HG02970 (cell line): Measurements from ENCODE around the gene CNTN1.

Experiments used
- ATAC-seq: cut with Tn5 transposase; IDR thresholded peaks from one replicate; pipeline ENCODE4 v1.9.1; 2021; ENCODE audit warnings: mild to moderate bottlenecking, moderate library complexity, moderate number of reproducible peaks; ENCODE audit not compliant: unreplicated experiment, low FRiP score

The CNTN1 gene

DNA sequence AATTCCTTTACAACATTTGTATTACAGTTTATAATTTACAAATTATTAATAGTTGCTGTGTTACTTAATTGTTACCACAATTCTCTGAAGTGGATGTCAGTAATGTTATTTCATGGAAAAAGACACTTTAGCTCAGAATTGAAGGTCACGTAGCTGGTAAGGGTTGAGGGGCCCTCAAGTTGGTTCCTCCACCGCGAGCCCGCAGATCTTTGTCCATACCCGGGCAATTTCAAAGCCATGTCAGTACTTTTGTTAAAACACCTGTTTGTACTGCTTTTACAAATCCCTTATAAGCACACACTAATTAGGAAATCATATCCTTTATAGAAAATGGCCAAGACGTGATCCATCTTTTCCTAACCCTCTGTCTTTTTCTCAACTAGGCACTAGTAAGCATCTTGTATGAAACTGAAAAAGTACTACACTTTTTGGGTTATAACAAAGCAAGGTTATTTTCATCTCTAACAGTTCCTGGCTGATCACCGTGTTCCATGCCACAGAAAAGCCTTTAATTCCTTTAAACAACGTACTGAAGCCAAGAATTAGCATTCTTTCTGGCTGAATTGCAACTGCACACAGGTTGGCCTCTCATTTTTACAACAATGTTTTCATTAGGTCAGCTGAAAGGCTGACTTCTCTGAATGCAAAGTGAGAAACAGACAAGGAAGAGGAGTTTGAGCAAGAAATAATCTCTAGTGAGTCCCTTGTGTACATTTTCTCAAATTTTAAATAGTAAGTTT, 76.1 kb downstream of the CNTN1 start:
- no peak for ATAC-seq

DNA sequence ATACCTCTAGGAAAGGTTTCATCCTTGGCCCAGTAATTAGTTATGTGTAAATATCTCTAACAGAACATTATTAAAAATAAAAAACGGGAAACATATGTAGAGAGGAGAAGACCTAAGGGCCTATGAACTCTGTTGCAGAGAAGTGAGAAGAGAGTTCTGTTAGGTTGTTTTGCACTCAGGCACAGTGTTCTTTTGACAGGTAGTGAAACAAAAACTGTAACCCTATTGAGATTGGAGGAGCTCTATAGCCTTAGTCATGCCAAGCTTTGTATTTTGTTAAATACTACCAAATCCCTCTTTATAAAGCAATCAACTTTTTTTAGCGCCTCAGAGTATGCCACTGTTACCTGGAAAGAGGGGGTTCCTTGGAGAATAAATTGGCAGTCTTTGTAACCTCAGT, 77.6 kb downstream of the CNTN1 start:
- ATAC-seq: no peak

DNA sequence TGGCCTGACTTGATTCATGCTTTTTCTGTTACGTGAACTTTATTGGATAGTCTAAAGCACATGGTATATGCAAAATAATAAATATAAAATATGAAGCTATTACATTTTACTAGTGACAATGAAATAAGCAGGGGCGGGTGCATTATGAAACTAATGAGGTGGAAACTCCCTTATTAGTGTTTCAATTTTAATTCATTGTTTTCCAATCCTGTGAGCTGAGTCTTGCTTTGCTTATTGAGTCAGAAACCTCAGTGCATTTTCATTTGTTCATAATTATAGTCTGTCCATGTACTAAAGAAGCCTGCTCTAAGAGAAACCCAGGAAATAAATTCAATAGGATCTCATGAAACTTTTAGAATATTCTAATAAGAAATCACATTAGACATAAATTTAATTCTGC, 78.5 kb downstream of the CNTN1 start:
- no peak for ATAC-seq

DNA sequence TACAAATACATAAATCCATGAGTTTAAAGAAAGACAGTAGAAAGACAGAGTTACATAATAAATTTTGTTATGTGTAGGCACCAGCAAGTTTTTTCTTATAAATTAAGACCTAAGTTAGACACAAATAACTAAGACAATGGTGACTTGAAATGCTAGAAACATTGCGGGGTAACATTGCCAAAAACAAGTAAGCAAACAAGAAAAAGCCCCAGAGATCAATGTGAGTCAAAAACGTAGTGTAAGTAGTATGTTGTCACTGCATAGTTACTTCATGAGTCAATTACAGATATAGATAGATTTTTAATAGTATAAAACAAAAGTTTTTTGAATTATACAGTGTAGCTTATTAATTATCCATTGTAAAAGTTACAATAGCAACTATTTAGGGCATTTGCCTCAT, 83.4 kb downstream of the CNTN1 start:
- ATAC-seq: no peak

DNA sequence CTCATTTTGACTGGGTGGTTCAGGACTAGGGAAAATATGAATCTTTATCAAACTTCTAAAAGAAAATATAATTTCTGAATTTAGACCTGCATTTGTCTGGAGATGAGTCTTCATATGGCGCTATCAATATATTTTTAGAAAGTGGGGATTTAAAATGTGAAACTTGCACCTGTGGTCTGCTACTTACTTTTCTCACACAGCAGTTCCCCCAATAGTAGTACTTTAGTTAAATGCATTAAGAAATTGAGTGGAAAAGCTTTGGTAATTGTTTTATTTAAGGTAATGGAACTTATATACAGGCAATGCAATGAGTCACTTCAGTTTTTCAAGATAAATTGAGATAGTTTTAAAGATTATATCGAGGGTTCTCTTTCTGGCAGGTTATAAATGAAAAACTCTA, 91.9 kb downstream of the CNTN1 start:
- no peak for ATAC-seq

DNA sequence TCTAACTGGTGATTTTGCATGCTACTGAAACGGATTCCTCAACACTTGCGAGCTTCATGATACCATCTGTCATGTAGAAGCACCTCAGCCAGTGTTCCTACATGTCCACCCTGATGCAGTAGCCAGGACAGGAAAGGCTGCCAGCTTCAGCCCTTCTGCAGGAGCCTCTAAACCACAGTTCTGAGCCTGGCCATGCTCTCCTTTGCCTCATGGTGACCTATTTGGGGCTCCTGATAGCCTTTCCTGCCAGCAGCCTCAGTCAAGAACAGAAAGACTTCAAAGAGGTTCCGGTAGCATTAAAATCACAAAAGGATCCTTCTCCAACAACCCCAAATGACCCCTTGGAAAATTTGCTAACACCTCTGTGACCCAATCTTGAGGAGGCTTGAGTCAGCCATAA, 96.0 kb downstream of the CNTN1 start:
- ATAC-seq: no peak

DNA sequence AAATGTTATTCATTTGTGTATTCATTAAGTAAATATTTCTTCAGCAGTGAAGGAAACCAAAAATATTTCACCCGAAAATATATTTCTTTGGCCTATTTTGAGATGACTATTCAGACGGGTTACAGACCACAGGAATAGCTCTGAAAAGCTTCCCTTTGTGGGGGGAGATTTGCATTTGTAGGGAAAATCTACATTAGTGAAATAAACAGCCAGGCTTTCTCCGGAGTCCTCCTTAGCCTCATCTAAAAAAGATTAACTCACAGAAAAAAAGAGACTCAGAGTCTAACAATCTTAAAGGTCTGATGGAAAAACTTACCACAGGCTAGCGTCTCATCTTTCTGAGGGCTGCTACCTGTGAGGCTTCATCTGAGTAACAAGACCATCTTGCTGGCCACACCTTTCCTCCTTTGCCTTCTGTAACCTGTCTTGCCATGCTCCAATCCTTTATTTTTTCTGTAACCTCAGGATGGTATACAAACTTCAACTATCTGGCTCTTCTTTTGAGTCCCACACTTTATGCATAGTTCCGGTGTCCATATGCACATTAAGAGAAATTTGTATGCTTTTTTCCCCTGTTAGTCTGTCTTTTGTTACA, 100.7 kb downstream of the CNTN1 start:
- no peak for ATAC-seq

DNA sequence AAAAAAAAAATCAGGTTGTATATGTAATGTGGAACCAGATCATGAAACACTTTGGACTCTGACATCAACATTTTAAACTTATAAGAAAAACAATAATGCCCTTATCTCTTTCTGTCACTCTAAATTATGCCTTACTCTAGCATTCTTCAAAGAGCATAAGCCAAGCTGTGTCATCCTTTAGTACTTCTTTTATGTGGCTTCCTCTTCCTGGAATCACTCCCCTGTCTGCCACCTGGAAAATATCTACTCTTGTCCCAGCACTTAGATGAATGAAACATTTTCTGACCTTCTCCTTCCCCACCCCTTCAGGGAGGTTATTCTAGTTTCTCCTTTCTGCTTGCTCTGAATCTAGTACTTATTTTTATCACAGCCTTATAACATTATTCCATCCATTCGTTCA, 101.2 kb downstream of the CNTN1 start:
- ATAC-seq: no peak

DNA sequence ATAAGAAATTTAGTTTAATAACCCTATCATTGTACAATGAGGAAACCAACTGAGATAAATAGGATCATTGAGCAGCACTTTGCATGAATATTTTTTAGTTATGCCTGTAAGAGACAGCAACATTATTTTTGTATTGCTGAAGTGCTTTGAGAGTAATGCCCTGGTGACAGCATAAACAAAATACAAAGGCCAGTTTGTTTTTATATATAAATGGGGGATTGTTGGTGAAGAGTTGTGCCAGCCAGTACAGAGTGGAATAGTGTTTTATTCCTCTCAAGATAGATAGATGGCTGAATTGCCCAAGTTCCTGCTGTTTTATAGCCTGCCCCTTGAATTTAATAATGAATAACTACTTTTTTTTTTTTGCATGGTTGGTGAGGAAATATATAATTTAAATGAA, 101.8 kb downstream of the CNTN1 start:
- no peak for ATAC-seq

DNA sequence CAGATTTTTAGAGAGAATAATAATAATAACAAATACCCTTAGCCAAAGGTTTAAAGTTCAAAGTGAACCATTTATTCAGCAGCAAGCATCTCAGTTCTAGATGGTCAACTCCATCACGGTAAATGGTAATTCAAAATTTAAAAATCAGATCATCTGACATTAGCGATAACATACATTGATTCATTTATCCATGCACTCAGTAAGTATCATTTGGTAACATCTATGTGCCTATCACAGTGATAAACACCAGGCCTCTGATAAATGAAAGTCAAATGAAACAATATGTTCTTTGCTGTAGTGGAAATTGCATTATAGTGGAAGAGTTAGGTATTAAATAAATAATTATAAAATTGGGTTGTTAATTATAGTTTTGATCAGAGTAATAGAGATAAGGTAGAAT, 108.8 kb downstream of the CNTN1 start:
- ATAC-seq: no peak

DNA sequence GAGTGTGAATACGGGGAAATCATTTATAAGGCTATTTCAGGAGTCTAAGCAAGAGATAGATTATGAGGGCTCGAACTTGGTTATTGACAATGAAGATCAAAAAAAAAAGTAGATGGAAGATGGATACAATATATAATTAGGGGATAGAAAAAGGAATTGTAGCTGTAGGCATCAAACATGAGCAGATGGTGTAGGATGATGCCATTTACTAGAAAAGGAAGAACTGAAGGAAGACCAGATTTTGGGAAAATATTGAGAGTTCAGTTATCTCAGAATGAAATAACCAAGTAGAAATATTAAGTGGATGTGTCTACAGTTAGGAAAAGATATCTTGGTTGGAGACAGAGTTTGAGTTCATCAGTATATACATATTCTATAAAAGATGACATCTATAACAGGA, 109.6 kb downstream of the CNTN1 start:
- ATAC-seq: no peak

DNA sequence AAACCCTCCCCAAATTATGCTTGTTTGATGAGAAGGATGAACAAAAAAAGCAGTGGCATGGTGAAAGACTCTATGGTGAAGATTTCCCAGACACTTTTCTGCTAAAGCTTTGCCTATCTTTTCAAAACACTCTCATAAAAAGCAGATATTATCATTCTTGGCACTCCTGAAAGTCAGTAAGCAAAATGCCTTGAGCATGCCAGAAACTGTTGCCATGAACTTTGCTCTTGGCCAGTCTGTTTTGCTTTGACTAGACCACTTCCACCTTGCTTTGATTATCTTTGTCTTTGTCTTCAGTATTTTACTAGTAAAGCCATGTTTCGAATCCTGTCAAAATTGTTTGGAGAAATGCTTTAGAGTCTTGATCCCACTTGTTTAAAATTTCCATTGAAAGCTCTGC, 110.4 kb downstream of the CNTN1 start:
- no peak for ATAC-seq

DNA sequence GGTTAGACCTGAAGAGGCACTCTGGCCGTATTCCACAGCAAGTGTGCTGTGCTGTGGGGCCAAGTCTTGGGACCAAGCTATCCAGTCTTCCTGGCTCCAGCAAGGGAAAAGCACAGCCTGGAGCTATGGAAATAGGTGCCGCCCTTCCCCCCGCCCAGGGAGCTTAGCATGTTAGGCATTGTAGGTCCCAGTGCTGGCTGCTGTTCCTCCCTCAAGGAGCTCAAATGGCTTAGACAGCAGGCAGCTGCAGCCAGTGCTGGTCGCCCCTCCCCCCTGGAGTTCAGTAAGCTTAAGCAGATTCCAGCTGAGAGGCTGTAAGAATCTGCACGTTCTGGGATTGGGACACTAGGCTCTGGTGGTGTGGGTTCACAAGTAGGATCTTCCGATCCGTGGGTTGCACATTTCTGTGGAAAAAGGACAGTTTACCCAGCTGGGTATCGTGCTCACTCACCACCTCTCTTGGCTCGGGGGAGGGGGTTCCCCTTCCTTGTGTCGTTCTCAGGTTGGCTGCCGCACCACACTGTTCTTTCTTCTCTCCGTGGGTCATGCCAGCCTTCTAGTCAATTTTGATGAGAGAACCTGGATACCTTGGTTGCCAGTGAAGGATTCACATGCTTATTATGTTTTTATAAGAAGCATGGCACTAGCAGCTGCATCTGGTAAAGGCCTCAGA, 127.3 kb downstream of the CNTN1 start:
- ATAC-seq: no peak

DNA sequence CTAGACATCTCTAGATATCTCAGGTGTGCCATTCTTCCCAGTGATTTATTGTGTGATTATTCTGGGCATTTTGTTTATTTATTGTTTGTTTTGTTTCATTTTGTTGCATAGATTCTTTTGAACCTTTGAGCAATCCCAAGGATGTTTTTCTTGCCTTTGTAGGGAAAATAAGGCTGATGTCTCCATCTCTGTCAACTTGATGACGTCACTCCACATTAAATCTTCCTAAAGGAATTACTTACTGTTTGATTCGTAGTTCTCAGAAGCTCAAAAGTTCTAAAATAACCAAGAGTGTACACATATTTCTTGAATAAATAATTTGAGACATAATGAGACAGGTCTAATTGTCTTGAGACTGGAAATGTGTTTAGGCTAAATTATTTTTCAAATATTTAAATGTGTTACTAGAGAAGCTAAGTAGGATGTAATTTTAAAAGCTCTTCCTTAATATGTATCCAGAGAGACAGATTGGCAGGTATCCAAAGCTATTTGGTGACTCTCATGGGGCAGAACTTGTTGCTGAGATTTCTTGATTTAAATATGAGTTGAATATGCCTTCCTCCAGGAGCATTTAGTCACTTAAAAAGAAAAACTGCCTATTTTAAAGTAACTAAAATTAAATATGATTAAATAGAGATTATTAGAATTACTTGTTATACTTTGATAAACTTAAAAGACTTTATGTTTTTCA, 128.7 kb downstream of the CNTN1 start:
- no peak for ATAC-seq

DNA sequence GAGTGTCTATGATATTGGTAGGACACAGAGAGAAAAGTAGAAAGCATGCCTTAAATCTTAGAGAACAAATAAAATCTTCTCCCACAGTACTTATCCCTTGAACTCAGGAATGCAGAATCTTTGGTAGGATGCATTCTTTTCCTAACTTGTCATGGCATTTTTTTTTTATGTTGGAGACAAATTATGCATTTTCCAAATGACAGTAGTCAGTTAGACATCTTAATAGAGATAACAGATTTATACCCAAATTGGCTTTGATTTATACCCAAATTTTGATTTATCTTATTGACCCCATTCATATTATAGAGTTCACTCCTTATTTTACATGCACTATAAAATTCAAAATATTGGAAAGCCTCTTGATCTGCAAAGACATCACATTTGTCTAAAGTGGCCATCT, 132.9 kb downstream of the CNTN1 start:
- ATAC-seq: no peak

DNA sequence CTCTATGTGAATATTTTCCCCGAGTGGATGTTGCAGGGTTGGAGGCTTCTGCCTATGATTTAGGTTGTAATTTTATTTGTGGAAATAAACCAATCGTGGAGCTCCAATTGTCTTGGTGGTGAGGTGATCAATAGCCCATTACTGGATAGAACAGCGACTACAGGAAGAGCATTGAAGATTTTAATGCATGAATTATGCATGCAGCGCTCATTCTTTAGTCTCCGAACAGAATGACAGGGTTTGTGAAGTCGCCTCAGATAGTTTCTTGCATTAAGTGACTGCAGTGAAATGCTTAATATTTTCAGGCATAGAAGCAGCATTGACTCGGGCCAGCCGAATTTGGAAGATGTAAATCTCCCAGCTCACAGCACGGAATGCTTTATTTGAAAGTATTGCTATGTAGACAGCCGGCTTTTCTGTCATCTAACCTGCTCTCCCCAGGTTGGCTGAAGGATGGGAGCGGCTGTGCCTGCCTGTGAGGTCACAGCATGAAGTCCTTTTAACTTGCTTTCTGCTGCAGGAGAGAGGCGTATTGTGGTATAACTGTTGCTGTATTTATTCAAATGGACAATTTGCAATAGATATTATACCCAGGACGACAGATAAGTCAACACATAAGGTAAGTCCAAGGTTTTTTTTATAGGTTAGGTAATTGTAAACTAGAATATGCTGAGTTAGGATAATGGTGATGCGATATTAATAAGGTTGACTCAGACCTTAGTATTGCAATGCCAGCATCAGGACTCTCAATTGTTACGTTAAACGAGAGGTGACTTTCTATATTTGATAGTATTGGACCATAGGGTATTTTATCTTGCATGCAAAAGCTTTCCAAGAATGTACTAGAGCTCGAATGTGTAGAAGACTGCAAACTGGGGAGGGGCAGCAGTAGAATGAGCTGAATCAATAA, 135.7 kb downstream of the CNTN1 start:
- ATAC-seq: no peak

DNA sequence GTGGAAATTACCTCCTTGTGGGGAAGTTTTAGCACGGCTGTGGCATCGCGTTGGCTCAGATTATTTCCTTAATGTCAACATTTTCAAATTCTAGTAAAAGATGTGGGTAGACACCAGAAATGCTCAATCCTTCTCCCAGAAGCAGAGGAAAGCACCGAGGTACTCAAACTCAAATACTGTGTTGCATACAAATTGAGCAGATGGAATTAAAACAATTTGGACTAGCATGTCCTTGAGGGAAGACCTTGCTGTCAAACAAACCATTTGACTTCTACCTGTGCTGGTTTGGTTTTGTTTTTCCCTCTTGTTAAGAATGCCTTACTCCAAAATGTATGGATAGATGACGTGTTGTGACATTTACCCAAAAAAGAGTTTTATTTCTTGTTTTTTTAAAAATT, 136.4 kb downstream of the CNTN1 start:
- ATAC-seq: no peak

DNA sequence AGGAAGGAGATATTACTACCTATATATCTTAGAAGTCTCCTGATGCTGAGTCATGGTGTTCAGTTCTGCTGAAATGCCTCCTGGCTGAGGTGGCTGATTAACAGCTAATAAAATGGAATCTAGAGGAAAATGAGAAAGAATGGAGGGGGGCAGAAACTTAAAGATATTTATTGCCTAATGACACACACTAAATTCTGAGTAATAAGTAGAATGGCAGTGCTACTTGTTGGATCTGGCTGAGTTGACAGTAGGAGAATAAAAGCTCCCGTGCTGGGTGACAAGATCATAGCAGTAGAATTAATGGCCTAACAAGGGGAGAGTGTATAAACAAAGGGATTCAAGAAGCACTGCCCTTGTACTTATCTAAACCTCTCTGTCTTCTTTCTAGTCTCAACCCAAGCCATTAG, 137.5 kb downstream of the CNTN1 start:
- no peak for ATAC-seq

DNA sequence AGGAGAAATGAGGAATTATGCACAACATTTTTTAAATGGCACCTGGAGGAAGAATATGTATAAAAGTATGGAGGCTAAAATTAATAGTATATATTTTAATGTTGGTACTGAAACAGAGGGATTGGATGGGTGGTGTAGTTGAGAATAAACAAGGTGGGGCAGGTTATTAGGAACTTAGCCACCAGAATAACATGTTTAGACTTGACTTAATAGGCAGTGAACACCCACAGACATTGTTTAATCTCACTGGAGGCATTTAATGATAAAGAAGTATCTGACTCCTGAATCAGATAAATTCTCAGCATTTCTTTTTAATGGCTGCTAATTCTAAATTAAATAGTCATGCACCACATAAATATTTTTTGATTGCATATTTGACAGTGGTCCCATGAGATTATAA, 139.7 kb downstream of the CNTN1 start:
- no peak for ATAC-seq

DNA sequence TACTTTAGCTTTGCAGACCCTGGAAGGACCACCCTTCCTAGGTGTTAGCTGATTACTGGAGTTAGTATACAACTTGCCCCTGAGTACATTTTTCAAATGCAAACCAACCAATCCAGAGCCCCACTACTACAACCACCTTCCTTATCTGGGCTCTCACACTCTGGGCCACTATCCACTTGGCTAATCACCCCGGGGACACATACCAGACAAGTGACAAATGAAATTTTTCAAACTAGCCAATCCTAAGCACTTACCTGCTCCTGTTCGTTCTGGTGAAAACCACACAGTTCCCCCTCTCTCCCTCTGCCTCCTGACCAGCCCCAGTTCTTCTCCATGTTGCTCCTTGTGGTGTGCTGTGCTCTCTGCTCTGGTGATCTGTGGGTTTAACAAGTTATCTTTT, 140.4 kb downstream of the CNTN1 start:
- no peak for ATAC-seq
